Measurements from ENCODE around the gene TMEM140.

The TMEM140 gene

GRCh38 chr7:135174941-135175340 is 27.1 kb downstream of the TMEM140 start:
- no peak for DNase-seq (ENCODE audit: low spot score)

DNA sequence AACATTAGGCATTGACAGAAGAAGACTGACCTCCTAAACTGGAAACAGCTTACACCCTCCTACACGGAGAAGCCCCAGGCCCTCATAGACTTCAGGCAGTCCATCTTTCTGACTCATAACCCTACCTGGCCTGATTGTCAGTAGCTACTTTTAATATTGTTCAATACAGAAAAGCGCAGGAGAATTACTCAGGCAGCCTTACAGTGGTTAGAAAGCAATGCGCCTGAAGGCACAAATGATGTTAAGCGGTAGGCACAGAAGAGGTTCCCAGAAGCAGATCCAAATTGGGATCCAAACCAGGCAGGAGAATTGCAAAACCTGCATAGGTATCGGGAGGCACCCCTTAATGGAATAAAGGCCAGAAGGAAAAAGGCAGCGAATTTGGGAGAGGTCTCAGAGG is 28.1 kb downstream of the TMEM140 start:
- no peak for DNase-seq (ENCODE audit: low spot score)

DNA sequence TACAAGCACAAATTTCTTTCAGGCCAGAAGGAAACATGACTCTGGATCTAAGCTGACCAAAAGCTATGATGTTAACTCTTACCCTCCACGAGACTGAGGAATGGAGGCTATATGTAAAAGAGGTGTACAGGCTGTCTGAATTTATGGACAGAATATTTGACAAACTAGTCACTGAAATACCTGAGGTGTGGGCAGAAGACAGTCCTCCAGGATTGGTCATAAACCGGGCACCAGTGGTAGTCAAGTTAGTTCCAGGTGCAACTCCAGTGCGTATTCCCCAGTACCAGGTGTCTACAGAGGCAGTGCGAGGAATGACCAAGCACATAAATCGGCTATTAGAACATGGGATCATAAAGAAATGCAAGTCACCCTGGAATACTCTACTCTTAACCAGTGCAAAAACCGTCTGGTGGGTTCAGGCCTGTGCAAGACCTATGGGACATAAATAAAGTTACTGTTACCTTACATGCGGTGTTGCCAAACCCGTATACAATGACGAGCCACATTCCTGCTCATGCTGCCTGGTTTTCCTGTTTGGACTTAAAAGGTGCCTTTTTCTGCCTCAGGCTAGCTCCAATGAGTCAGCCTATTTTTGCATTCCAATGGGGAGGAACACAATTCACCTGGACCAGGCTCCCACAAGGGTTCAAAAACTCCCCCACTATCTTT is 29.3 kb downstream of the TMEM140 start:
- no peak for DNase-seq (ENCODE audit: low spot score)

DNA sequence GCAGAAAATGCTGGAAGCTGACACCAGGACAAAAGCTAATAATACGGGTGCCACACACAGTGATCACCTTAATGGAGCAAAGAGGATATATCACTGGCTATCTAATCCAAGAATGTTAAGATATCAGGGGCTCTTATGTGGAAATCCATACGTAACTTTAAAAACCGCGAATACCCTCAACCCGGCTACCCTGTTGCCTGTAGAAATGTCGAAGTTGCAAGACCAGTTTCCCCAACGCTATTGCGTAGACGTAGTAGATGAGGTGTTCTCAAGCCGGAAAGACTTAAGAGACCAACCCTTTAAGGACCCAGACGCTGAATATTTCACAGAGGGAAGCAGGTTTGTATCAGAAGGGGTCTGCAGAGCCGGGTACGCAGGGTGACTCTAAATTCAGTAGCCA is 30.5 kb downstream of the TMEM140 start:
- no peak for DNase-seq (ENCODE audit: low spot score)

GRCh38 chr7:135179321-135179925 is 31.6 kb downstream of the TMEM140 start:
- no peak for DNase-seq (ENCODE audit: low spot score)

GRCh38 chr7:135180122-135180521 is 32.2 kb downstream of the TMEM140 start:
- DNase-seq (ENCODE audit: low spot score) = no peak

DNA sequence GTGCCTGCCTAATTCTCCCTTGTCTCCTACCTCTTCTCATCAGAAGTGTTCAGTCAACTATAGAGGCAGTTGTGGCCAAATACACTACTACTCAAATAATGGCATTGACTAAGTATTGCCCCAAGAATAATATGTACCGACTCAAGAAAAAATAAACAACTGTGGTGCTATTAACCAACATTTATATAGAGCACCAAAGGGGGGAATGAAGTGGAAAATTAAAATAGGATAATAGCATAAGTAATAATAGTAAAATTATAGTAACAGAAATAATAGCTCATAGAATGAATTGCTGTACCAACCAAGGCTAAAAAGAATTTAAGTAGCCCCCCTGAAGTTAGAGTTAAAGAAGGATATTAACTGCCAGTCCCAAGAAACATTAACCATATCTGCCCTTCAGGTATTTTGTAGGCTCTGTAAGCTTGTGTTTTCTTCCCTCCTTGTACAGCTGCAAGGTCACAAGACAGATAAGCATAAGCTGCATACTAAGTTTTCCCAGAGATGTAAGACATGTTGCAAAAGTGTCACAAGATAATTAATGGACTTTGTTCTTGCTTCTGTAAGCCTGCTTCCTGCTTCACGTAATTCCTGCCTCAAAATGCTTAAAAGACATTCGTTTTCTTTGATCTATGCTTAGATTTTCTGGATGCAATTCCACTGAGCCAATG is 33.5 kb downstream of the TMEM140 start:
- no peak for DNase-seq (ENCODE audit: low spot score)

- DNase-seq (ENCODE audit: low spot score) = no peak
These were observed 34.2 kb downstream of the TMEM140 start for GRCh38 chr7:135181929-135182678.

DNA sequence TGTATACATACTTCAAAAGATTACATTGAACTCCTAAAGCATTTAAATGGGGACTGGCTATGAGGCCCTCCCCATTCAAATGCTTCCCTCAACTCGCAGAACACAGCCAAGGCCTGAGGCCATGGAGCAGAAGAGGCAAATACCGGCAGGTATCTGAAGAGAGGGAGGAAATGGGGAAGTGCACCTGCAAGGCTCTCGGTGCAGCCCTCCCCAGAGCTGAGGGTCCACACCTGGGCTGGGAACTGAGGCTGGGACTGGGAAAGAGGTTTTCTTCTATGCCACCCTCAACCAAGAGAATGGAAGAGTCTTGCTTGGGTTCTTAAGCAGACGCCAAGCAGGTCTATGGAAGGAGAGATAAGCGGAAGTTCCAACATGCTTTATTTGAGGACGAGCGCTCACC is 35.6 kb downstream of the TMEM140 start:
- DNase-seq (ENCODE audit: low spot score) = no peak

DNA sequence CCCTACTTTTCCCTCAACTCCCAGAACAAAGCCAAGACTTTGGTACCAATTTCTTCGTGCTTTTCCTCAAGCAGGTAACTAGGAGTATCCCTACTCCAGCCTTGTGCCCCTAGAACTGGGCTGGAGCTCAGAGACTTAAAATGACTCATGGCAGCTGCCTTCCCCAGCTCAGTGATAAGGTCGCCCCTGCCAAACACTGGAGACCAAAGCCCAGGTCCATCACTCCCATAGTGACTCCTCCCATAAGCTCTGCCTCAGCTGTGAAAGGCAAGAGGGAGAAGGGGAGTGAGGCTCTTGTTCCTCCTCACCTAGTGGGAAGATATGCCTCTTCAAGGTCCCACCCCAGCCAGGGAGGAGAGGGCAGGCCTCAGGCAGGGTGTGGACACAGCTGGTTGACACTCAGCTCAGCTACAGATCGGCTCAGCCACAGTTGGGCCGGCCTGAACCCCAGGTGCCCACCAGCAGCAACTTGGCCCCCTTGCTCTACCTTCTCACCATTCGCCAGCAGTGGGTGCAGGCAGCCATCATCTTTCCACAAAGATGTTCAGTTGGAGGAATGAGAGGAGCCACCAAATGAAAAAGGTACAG is 36.5 kb downstream of the TMEM140 start:
- no peak for DNase-seq (ENCODE audit: low spot score)

GRCh38 chr7:135185471-135186260 is 37.8 kb downstream of the TMEM140 start:
- no peak for DNase-seq (ENCODE audit: low spot score)

- no peak for DNase-seq (ENCODE audit: low spot score)
These were observed 38.3 kb downstream of the TMEM140 start for GRCh38 chr7:135186261-135186540.

DNA sequence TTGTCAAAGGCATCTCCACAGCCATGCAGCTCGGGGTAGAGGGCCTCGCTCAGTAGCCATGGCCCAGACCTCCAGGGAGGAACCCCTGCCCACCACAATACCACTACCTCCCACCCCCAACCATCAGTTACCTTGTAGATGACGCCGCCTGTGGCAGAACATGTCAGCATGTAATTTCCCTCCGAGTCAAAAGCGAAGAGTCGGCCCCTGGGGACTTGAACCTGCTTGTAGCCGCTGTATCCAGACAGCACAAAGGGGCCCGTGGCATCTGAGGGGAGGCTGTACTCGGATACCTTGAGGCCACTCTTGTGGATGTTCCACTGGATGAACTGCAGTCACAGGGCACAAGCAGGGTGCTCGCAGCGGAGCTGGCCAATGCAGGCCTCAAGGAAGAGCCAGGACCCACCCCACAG is 39.0 kb downstream of the TMEM140 start:
- DNase-seq (ENCODE audit: low spot score) = no peak

DNA sequence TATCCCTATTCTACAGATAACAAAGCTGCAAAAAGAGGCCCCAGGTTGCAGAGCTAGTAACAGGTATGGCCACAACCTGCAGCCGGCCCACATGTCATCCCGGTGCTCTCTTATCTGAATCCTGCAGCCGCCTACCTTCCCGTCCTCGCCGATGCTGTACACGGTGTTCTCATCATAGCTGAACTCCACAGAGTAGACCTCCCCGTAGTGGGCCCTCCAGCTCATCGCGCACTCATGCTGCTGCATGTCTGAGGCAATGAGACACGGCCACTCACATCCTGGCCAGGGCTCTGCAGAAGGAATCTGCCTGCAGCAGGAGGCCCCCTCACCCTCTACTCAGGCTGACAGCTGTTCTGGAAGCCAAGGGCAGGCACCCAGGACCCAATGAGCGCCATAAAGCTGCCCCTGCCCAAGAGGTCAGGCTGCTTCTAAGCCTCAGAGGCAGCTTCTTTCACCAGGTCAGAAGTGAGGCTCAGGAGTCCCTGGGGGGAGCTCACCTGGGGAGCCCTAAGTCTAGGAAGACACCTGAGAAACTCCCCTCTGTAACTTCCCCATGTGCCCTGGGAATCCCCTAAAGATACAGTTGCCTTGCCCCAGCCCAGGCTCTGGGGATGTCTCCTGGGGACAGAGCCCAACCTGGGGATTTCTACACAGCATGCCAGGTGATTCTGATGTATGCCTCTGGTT is 40.6 kb downstream of the TMEM140 start:
- no peak for DNase-seq (ENCODE audit: low spot score)

- DNase-seq (ENCODE audit: low spot score) = no peak
These were observed 41.4 kb downstream of the TMEM140 start for GRCh38 chr7:135189221-135189662.

DNA sequence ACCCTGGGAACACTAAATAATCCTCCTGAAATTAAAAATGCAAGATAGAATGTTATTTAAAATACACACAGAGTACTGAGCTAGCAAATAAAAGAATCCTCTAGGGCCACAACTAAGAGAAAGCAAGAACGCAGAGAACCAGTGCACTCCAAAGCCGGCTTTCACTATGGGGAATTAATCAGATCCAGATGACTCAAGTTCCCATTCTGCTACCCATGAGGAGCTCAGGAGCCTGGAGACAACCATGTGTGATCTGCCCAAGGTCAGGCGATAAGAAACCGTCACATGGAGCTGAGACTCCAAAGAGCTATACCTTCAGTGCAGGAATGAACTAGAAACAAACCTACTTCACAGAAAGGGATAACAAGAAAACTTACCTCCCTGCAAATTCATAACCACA is 42.1 kb downstream of the TMEM140 start:
- DNase-seq (ENCODE audit: low spot score) = no peak

DNA sequence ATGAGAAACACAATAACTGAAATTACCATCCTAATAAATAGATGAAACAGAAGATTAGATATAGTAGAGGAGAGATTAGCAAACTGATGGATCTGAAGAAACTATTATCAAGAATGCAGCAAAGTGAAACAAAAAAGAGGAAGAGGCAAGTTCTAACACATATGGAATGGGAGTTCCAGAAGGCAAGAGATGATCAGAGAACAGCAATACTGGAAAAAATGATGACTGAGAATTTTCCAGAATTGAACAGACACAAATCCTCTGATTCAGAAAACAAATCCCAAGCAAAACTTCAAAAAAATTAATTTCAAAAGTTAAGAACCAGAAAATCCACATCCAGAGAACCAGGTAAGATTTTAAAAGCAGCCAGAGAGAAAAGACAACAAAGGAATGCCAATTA is 42.8 kb downstream of the TMEM140 start:
- no peak for DNase-seq (ENCODE audit: low spot score)

GRCh38 chr7:135192914-135193536 is 45.2 kb downstream of the TMEM140 start:
- DNase-seq (ENCODE audit: low spot score) = no peak

GRCh38 chr7:135193615-135194081 is 45.8 kb downstream of the TMEM140 start:
- no peak for DNase-seq (ENCODE audit: low spot score)

- DNase-seq (ENCODE audit: low spot score) = no peak
These were observed 46.7 kb downstream of the TMEM140 start for GRCh38 chr7:135194494-135195095.

Data from CD4-positive, alpha-beta T cell treated with Interleukin-2 at 100 ng/mL for 4 hours (primary cell).